ENCODE results near the gene DAB1.

Gene DAB1

GRCh38 chr1:57316291-57316690 lies 107.6 kb downstream of the DAB1 start:
- no peak for DNase-seq (ENCODE audit: low read depth)

- no peak for DNase-seq (ENCODE audit: low read depth)
Measured at GRCh38 chr1:57312869-57313268, 111.0 kb downstream of the DAB1 start.

GRCh38 chr1:57311411-57311810 lies 112.4 kb downstream of the DAB1 start:
- no peak for DNase-seq (ENCODE audit: low read depth)

DNA sequence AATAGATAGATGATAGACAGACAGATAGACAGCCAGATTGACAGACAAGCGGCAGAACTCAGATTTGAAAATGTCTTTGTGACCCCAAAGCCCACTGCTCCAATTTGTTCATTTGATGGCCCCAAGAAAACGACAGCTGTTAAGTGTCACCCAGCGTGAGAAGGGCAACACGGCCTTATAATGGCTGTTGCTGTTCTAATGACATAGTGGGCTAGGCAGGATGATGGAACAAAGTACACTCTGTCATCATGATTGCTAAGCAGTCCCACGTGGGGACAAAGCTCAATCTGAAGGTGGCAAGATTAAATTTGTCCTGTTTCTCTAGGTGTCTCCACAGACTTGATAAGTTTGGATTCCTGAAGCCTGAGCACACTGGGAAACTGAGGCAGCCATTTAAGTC lies 112.9 kb downstream of the DAB1 start:
- no peak for DNase-seq (ENCODE audit: low read depth)

- DNase-seq (ENCODE audit: low read depth), result no peak
Measured at GRCh38 chr1:57309630-57310029, 114.2 kb downstream of the DAB1 start.

DNA sequence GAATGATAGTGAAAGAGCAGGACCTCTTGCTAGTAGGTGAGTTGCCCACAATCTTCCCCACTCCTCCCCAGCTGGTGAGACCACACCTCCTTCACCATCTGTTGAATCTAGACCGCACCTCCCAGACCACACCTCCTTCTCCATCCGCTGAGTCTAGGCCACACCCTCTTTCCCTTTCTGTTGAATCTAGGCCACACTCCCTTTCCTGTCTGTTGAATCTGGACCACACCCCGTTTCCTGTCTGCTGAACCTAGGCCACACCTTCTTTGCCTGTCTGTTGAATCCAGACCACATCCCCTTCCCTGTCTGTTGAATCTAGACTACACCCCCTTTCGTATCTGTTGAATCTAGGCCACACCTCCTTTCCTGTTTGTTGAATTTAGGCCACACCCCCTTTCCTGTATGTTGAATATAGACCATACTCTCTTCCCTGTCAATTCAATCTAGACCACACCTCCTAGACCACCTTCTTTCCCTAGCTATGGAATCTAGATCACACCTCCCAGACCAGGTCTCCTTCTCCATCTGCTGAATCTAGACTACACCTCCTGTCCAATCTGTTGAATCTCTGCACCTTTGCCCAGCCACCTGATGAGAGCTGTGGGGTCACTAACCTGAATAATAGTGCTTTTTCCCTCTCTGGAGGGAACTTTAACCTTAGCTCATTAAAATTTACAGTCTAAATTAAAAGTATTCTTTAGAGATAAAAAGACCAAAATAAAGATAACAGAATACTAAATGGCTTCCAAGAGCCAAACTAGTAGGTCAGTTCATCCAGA lies 116.3 kb downstream of the DAB1 start:
- DNase-seq (ENCODE audit: low read depth), result peak; percentile 7

- no peak for DNase-seq (ENCODE audit: low read depth)
Measured at GRCh38 chr1:57304591-57304990, 119.3 kb downstream of the DAB1 start.

DNA sequence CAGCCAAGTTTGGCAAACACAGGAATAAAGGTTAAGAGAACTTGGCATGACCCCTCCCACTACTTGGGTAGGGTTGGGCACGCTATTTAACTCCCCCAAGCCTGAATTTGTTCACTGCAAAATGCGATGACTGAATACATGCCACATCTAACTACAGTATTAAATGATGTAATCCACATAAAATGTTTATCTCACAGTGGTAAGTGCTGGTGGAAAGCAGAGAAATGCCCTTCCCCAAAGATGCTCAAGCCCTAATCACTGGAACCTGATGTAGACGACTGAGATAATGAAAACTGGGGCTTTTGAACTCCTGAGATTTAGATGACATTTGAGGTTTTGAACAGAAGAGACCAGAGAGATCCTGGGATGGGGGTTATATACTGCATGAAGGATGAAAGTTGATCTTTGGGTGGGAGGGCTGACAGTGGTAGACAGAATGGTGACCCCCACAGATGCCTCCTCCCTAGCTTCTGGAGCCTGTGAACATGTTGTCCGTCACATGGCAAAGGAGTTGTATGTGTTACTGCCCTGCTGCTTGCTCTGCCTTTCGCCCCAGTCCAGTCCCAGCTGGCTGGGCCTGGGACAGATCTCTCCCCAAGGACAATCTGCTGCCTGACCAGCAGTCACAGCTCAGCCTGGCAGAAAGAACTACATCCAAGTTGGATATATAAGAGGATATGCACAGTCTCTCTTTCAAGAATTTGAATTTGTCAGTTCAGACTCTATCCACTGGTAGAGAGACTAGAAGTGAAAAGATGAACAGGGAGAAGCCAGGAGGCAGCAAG lies 120.9 kb downstream of the DAB1 start:
- no peak for DNase-seq (ENCODE audit: low read depth)

GRCh38 chr1:57300186-57300585 lies 123.7 kb downstream of the DAB1 start:
- DNase-seq (ENCODE audit: low read depth), result no peak

- no peak for DNase-seq (ENCODE audit: low read depth)
Measured at GRCh38 chr1:57296726-57297250, 127.1 kb downstream of the DAB1 start.

- no peak for DNase-seq (ENCODE audit: low read depth)
Measured at GRCh38 chr1:57295326-57295725, 128.5 kb downstream of the DAB1 start.

- DNase-seq (ENCODE audit: low read depth), result no peak
Measured at GRCh38 chr1:57294177-57294576, 129.7 kb downstream of the DAB1 start.

DNA sequence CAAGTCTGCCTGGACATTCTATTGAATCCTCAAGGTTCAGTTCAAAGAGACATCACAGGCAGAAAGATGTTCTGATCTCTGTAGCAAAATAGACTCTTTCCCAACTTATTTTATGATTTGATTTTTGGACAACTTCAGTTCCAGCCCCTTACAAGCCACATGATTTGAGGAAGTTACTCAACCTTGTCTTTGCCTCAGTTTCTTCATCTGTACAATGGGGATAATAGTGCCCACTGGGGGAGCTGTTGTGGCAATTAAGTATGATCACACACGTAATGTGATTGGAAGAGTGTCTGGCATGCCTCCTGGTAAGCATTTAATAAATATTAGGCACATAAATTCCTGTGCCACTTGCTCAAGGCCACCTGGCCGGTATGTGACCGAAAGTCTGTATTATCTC lies 130.6 kb downstream of the DAB1 start:
- no peak for DNase-seq (ENCODE audit: low read depth)

DNA sequence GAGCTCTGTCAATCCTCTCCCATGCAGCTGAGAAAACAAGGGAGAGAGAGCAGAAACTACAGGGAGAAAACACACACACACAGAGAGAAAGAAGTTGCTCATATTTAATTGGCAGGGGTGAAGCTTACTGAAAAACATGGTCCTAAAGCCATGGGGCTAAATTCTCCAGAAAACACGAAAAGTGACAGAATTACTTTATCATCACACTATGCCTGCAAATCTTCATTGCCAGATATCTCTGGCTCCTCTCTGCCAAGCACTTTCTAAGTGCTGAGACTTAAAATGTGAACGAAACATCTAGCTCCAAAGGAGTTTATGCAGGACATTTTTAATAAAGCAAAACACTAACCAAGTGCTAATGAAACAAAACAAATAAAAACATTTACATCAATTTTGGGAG lies 134.1 kb downstream of the DAB1 start:
- DNase-seq (ENCODE audit: low read depth), result no peak

GRCh38 chr1:57285992-57286391 lies 137.9 kb downstream of the DAB1 start:
- DNase-seq (ENCODE audit: low read depth), result no peak

GRCh38 chr1:57282411-57282810 lies 141.4 kb downstream of the DAB1 start:
- no peak for DNase-seq (ENCODE audit: low read depth)

- no peak for DNase-seq (ENCODE audit: low read depth)
Measured at GRCh38 chr1:57281324-57281723, 142.5 kb downstream of the DAB1 start.

DNA sequence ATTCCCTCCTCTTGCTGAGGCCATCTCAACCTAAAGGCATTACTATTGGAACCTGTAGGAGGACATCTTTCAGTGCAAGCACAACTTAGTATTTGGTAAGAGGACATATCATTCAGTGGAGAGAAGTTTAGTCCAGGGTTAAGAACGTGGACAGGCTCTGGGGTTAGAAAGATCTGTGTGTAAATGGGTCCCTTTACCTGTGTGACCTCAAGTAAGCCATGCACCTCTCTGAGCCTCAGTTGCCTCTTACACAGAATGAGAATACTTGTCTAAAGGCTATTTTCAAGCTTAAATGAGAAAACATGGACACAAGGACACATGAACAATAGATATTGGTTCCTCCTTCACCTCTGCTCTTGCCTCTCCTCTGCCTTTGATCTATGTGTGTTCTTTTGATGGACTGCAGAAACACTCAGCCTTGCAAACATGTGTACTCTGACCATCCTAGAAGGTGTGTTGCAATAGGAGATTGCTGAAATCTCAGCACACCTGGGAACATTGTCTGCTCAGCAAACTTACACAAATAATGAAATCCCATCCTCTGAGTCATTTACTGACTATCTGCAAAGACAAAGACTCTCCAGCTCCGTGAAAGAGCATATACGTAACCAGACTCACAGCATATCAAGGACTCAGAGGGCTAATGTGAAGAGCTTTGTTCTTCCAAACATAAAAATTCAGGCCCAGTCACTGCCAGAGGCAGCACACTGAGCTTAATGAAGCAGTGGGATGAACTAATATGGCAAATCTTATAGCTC lies 143.8 kb downstream of the DAB1 start:
- no peak for DNase-seq (ENCODE audit: low read depth)

DNA sequence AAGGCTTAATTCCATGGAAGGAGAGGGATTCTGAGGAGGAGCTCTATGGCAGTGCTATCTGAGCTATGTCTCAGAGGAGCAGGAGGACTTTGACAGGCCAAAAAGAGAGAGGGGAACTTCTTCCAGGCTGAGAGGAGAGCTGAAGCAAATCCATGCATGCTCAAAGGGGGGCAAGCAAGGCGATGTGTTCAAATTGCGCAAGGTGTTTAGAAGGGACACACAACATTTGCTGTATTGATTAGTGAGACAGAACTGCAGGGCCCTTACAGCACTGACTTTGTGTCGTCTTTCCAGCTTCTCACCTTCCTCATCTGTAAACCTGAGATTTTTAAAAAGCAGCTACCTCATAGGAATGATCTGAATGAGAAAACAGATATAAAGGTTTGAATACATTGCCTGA lies 145.3 kb downstream of the DAB1 start:
- no peak for DNase-seq (ENCODE audit: low read depth)

GRCh38 chr1:57277681-57278080 lies 146.2 kb downstream of the DAB1 start:
- no peak for DNase-seq (ENCODE audit: low read depth)

- DNase-seq (ENCODE audit: low read depth), result no peak
Measured at GRCh38 chr1:57276918-57277317, 146.9 kb downstream of the DAB1 start.

DNA sequence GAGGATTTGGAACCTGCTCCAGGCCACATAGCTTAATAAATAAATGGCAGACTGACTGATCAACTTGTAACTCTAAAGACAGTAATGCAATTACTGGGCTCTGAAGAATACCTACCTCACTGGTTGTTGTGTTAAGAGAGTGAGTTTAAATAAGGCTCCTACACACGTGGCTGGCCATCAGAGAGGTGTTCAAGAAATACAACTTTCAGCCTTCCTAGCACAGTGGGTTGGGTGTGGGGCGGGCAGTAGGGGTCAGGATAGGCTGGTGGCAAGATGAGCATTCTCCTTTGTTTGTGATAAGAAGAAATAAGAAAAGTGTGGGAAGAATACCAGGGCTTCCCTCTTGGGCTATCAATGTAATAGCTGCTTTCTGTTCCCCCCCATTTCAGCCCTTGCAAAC lies 151.3 kb downstream of the DAB1 start:
- no peak for DNase-seq (ENCODE audit: low read depth)

DNA sequence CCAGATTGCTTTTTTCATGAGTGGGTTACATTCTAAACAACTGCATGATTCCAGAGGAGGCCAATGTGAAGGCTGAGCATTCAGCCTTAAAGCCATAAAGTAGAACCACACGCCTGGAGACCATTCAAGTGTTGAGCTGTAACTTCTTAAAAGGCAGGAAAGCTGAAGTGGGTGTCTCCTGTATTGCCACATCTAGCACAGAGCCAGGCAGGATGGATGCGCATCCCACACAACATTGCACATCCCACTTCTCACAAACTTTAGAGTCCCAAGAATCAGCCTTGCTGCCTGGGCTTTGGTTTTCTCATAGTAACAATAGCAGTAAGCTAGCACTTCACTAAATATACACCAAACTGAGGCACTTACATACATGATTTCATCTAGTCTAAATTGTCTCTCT lies 151.7 kb downstream of the DAB1 start:
- DNase-seq (ENCODE audit: low read depth), result no peak
